Neural cell (in vitro differentiated cells): Measurements from ENCODE around the gene NDOR1. TPM values are rescaled to one million over a fixed set of nuclear protein-coding genes. Genes with fewer than 3 reads are reported as not detected.

Experiments used
- H2AFZ ChIP-seq: fragments of 200-600, 300-800 bp; sonication (generic), shearing (Covaris generic); 2 replicates; pipeline ENCODE4 v1.6.0; 2014; ENCODE audit warnings: low read depth, mild to moderate bottlenecking, antibody characterized with exemption, low read length, moderate library complexity
- H3F3A ChIP-seq: fragments of 200-600 bp; shearing (Covaris generic); 2 replicates; pipeline ENCODE4 v1.6.1; 2016; ENCODE audit warnings: mild to moderate bottlenecking, moderate library complexity, mixed read lengths, antibody characterized with exemption, low read length; ENCODE audit not compliant: insufficient read depth, poor library complexity, severe bottlenecking
- H3K27ac ChIP-seq: fragments of 200-600, 300-800 bp; sonication (generic), shearing (Covaris generic); 2 replicates; pipeline ENCODE4 v1.5.1; 2014; ENCODE audit warnings: mild to moderate bottlenecking, low read length, moderate library complexity
- H3K27me3 ChIP-seq: fragments of 300-800, 200-600 bp; sonication (generic), shearing (Covaris generic); 2 replicates; pipeline ENCODE4 v1.6.0; 2014; ENCODE audit warnings: mild to moderate bottlenecking, low read depth, low read length, moderate library complexity; ENCODE audit not compliant: insufficient read depth
- H3K36me3 ChIP-seq: fragments of 300-800, 200-600 bp; sonication (generic), shearing (Covaris generic); 2 replicates; pipeline ENCODE4 v1.5.1; 2014; ENCODE audit warnings: mild to moderate bottlenecking, antibody characterized with exemption, low read length, moderate library complexity; ENCODE audit not compliant: insufficient read depth
- H3K4me2 ChIP-seq: fragments of 300-800, 200-600 bp; sonication (generic), shearing (Covaris generic); 2 replicates; pipeline ENCODE4 v1.6.0; 2014; ENCODE audit warnings: mild to moderate bottlenecking, low read length
- H3K4me3 ChIP-seq: fragments of 300-800, 200-600 bp; sonication (generic), shearing (Covaris generic); 2 replicates; pipeline ENCODE4 v1.5.1; 2014; ENCODE audit warnings: mild to moderate bottlenecking, low read length, moderate library complexity
- H3K79me2 ChIP-seq: fragments of 200-600 bp; shearing (Covaris generic); replicated peaks from 2 replicates; pipeline ENCODE4 v1.6.0; 2014; ENCODE audit warnings: mild to moderate bottlenecking, low read length, moderate library complexity; ENCODE audit not compliant: insufficient read depth
- H3K9ac ChIP-seq: fragments of 300-800, 200-600 bp; sonication (generic), shearing (Covaris generic); 2 replicates; pipeline ENCODE4 v1.6.1; 2016; ENCODE audit warnings: mild to moderate bottlenecking, low read length, mixed read lengths
- H3K9me2 ChIP-seq: fragments of 200-600 bp; shearing (Covaris generic); 2 replicates; pipeline ENCODE4 v1.6.1; 2016; ENCODE audit warnings: mild to moderate bottlenecking, low read length, mixed read lengths; ENCODE audit not compliant: insufficient read depth
- H3K9me3 ChIP-seq: fragments of 200-600, 300-800 bp; sonication (generic), shearing (Covaris generic); 2 replicates; pipeline ENCODE4 v1.6.1; 2016; ENCODE audit warnings: mild to moderate bottlenecking, mixed run types, low read length, moderate library complexity, mixed read lengths
- H4K20me1 ChIP-seq: fragments of 200-600 bp; shearing (Covaris generic); 2 replicates; pipeline ENCODE4 v1.6.1; 2016; ENCODE audit warnings: mild to moderate bottlenecking, mixed run types; ENCODE audit not compliant: insufficient read depth
- CTCF ChIP-seq: fragments of 450-650 bp; IDR thresholded peaks from 2 replicates; pipeline ENCODE4 v1.5.1; 2014; ENCODE audit warnings: antibody characterized with exemption, mild to moderate bottlenecking, moderate library complexity; ENCODE audit not compliant: poor library complexity, severe bottlenecking
- EP300 ChIP-seq: fragments of 450-650 bp; conservative IDR thresholded peaks from 2 replicates; pipeline ENCODE4 v1.6.1; 2014; ENCODE audit warnings: antibody characterized with exemption, mild to moderate bottlenecking, moderate library complexity; ENCODE audit not compliant: poor library complexity, severe bottlenecking
- EZH2 ChIP-seq: fragments of 200-600, 300-800 bp; shearing (Covaris generic), sonication (generic); IDR thresholded peaks from 2 replicates; pipeline ENCODE4 v1.6.1; 2014; ENCODE audit warnings: antibody characterized with exemption, low read length, borderline replicate concordance, mild to moderate bottlenecking; ENCODE audit not compliant: insufficient read depth, poor library complexity, severe bottlenecking
- MXI1 ChIP-seq: fragments of 450-650 bp; conservative IDR thresholded peaks from 2 replicates; pipeline ENCODE4 v1.6.1; 2014; ENCODE audit warnings: antibody characterized with exemption, mild to moderate bottlenecking; ENCODE audit not compliant: poor library complexity, severe bottlenecking
- POLR2AphosphoS5 ChIP-seq: IDR thresholded peaks from 2 replicates; pipeline ENCODE4 v1.6.1; 2012
- RAD21 ChIP-seq: fragments of 450-650 bp; conservative IDR thresholded peaks from 2 replicates; pipeline ENCODE4 v1.6.1; 2014; ENCODE audit warnings: antibody characterized with exemption, mild to moderate bottlenecking, moderate library complexity
- REST ChIP-seq: IDR thresholded peaks from 2 replicates; pipeline ENCODE4 v1.6.1; 2012; ENCODE audit warnings: borderline replicate concordance
- SMC3 ChIP-seq: fragments of 450-650 bp; conservative IDR thresholded peaks from 2 replicates; pipeline ENCODE4 v1.6.1; 2014; ENCODE audit warnings: antibody characterized with exemption, mild to moderate bottlenecking, moderate library complexity; ENCODE audit not compliant: poor library complexity
- TAF1 ChIP-seq: IDR thresholded peaks from 2 replicates; pipeline ENCODE4 v1.6.1; 2012; ENCODE audit warnings: low read depth
- polyA plus RNA-seq: library from polyadenylated mRNA; depleted of rRNA; stranded (reverse); fragments of >200 nt; gene quantifications from 2 replicates; pipeline ENCODE4 v1.2.3, GENCODE V29; 2014

NDOR1 gene
- polyA plus RNA-seq, 1 donor from 2014 or later, result 18.2 TPM

DNA sequence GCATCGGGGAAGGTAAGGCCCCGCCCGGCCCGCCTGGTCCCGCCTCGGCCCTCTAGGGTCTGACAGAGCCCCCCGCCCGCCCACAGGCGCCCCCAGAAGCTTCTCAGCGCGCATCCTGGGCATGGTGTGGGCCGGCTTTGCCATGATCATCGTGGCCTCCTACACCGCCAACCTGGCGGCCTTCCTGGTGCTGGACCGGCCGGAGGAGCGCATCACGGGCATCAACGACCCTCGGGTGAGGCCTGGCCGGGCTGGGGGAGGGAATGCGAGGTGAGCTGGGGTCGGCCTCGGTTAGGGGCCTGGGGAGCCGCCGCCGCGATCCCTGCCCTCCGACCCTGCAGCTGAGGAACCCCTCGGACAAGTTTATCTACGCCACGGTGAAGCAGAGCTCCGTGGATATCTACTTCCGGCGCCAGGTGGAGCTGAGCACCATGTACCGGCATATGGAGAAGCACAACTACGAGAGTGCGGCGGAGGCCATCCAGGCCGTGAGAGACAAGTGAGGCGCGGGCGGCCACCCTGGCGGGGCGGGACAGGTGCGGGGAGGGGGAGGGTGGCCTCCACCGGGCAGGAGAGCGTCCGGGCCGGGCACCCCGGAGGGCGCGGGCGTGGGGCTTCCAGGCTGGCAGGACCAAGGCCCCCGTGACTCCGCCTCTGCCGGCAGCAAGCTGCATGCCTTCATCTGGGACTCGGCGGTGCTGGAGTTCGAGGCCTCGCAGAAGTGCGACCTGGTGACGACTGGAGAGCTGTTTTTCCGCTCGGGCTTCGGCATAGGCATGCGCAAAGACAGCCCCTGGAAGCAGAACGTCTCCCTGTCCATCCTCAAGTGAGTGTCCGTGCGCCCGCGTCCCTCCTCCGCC lies 42.8 kb upstream of the NDOR1 start:
- TF ChIP-seq SMC3 (peak; percentile 47), REST (no peak), RAD21 (peak; percentile 39), EZH2 (no peak), CTCF (peak; percentile 50)
- Histone ChIP-seq H3K9ac (no peak overlapping the region), H3K9me3 (no peaks in the 10 kb centered on the region), H3F3A (no peaks in the 10 kb centered on the region), H3K27ac (no peak overlapping the region), H4K20me1 (no peaks in the 10 kb centered on the region), H3K27me3 (peaks cover 84% of the 10 kb centered on the region), H2AFZ (no peak overlapping the region), H3K36me3 (no peaks in the 10 kb centered on the region), H3K4me3 (peak overlapping the region; percentile 44), H3K4me2 (no peak overlapping the region), H3K79me2 (no peaks in the 10 kb centered on the region), H3K9me2 (no peaks in the 10 kb centered on the region)

GRCh38 chr9:137163365-137163715 lies 42.2 kb upstream of the NDOR1 start:
- H3K27me3 ChIP-seq, result peaks cover 84% of the 10 kb centered on the region
- TF ChIP-seq MXI1 (no peak), EP300 (no peak)
- H3K4me2 ChIP-seq, result no peak overlapping the region
- no peaks in the 10 kb centered on the region for H3K36me3 ChIP-seq
- no peaks in the 10 kb centered on the region for H3K9me3 ChIP-seq
- H3K4me3 ChIP-seq, result peak overlapping the region; percentile 44
- no peak overlapping the region for H3K27ac ChIP-seq
- no peaks in the 10 kb centered on the region for H3F3A ChIP-seq
- no peak overlapping the region for H3K9ac ChIP-seq
- no peaks in the 10 kb centered on the region for H3K9me2 ChIP-seq
- no peak overlapping the region for H2AFZ ChIP-seq
- no peaks in the 10 kb centered on the region for H4K20me1 ChIP-seq
- no peaks in the 10 kb centered on the region for H3K79me2 ChIP-seq

DNA sequence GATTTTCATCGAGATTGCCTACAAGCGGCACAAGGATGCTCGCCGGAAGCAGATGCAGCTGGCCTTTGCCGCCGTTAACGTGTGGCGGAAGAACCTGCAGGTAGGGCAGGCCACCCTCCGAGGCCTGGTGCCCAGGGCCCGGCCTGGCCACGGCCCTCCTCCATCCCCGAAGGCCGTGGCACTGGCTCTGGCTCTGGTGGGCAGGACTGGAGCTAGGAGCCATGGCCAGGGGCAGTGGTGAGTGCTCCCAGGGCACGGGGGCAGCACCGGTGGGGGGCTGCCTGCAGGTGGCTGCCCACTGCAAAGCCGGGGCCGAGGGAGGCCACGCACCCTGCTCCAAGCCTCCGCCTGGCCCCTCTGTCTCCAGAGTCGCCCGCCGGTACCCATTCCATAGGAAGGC lies 41.7 kb upstream of the NDOR1 start:
- H2AFZ ChIP-seq, result no peak overlapping the region
- H3K27ac ChIP-seq, result no peak overlapping the region
- no peaks in the 10 kb centered on the region for H4K20me1 ChIP-seq
- peaks cover 79% of the 10 kb centered on the region for H3K27me3 ChIP-seq
- H3K9me3 ChIP-seq, result no peaks in the 10 kb centered on the region
- no peak overlapping the region for H3K9ac ChIP-seq
- TF ChIP-seq REST, result no peak
- TF ChIP-seq MXI1, result no peak
- no peak for TF ChIP-seq POLR2AphosphoS5
- no peak for TF ChIP-seq EZH2
- no peak for TF ChIP-seq RAD21
- TF ChIP-seq TAF1, result no peak
- TF ChIP-seq SMC3, result no peak
- no peak for TF ChIP-seq EP300
- TF ChIP-seq CTCF, result no peak
- no peaks in the 10 kb centered on the region for H3K9me2 ChIP-seq
- no peaks in the 10 kb centered on the region for H3F3A ChIP-seq
- H3K79me2 ChIP-seq, result no peaks in the 10 kb centered on the region
- no peaks in the 10 kb centered on the region for H3K36me3 ChIP-seq
- H3K4me3 ChIP-seq, result no peak overlapping the region
- H3K4me2 ChIP-seq, result no peak overlapping the region
